ENCODE data around the gene CCDC63. TPM values are rescaled to one million over a fixed set of nuclear protein-coding genes. Genes with fewer than 3 reads are reported as not detected.

CCDC63 gene
- not detected in 2 replicates for total RNA-seq (2014; rRNA removed; shearing (Covaris generic))

DNA sequence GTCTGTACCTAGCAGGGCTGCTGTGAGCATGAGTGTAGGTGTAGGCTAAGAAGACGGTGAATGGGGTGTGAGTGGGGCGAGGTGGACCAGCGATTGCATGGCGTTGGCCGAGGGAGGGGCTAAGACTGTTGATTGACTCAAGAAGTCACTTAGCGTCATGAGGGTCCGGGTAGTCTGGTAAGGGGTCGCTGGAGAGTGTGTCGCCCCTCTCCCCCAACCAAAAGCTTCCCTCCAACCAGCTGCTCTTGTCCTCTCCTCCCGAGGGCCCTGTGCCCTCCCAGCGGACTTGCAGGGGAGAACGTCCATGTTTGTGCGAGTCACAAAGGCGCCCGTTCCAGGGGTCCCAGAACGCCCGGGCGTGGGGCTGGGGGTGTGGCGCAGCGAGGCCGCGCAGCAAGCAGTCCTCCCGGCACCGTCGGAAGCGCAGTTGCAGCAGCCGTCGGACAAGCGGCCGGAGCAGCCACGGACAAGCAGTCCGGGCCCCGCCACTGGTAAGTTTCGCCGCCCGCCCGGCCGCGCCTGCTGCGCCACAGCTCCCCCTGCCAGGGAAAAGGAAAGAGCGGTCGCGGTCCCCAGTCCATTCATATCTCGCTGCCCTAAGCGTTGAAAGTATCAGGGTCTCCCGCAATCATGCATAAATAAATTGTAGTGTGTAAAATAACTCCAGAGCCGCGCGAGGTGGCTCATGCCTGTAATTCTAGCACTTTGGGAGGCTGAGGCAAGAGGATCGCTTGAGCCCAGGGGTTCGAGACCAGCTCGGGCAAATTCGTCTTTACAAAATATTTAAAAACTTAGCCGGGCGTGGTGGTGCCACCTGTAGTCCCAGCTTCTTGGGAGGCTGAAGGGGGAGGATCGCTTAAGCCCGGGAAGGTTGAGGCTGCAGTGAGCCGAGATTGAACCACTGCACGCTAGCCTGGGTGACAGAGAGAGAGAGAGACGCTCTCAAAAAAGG, at the start of gene CCDC63:
TSS of gene CCDC63 (plus strand) at position 373 of the 952 bp plus-strand sequence. CDS start 5,968 bp downstream, outside the sequence.
- DNase-seq (ENCODE audit: low read depth), result peak; percentile 42

DNA sequence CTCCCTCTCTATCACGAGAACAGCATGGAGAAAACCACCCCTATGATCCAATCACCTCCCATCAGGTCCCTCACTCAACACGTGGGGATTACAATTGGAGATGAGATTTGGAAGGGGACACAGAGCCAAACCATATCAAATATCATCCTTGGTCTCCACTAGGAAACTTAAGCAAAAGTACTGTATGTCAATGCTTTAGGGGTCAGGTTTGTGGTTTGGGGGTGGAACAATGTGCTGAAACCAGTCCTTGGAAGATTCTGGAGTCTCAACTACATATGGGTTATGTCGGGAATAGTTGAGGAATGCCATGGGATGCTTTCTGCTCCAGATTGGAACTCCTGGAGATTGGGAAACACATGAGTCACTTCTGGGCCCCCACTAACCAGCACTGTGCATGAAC, 48.3 kb upstream of the CCDC63 start:
- peak; percentile 52 for DNase-seq (ENCODE audit: low read depth)

DNA sequence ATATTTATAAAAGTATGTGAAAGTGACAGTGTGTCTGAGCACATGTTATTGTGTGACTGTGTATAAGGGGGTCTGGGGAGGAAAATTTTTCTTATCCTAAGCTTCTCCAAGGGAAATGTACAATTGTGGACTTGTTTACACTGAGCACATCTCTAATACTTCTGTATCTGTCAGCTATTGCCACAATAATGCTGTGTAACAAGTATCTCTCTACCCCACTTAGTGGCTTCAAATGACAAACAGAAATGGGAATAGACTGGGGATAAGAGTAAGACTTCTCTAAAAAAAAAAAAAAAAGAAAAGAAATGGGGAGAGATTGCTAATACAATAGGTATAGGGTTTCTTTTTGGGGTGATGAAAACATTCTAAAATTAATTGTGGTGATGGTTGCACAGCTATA, 44.3 kb upstream of the CCDC63 start:
- DNase-seq (ENCODE audit: low read depth), result no peak

DNA sequence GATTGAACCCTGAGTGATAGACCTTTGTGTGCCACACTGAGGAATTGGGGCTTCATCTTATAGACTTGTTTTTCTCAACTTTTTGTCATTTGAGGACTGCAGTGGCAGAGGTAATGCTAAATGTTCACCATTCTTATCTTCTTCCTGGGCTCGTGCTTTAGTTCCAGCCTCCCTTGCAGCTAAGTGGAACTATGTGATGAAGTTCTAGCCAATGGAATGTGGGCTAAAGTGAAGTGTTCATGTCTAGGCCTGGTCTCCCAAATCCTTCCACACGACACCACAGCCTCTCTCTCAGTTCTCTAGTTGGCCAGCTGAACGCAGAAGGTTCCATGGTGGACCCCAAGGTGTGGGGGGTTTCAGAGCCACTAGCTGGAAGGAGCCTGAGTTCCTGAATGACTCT, 42.4 kb upstream of the CCDC63 start:
- no peak for DNase-seq (ENCODE audit: low read depth)

DNA sequence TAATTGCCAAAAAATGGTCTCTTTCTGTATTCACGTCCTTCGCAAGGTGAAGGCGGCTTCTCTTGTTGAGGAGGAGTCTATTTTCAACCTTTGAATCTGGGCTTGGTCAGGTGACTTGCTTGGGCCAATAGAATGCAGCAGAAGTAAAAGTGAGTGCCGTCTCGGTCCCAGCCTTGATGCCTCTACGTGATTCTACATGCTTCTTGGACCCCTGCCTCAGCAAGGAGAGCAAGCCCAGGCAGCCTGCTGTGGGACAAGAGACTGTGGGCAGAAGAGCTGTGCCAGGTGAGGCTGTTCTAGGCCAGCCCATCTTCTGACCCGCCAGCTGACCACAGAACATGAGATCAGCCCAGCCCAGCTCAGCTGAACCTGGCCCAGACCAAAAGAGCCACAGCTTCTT, 39.1 kb upstream of the CCDC63 start:
- no peak for DNase-seq (ENCODE audit: low read depth)

DNA sequence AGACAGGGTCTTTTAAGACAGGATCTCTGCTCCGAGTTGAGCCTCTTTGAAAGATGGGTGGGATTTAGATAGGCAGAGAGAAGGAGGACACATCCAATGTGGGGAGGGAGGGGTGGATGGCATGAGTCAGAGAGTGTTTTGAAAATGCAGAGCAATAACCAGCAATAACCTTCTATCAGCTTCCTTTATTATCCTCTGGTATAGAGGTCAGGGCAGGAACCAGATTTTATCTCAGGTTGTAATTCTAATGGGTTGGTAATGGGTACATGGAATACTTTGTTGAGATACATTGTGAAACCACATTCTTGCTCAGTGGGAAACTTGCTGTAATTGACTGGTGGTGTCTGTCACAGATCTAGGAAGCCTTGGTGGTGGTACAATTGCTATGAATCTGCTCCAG, 37.6 kb upstream of the CCDC63 start:
- peak; percentile 15 for DNase-seq (ENCODE audit: low read depth)

DNA sequence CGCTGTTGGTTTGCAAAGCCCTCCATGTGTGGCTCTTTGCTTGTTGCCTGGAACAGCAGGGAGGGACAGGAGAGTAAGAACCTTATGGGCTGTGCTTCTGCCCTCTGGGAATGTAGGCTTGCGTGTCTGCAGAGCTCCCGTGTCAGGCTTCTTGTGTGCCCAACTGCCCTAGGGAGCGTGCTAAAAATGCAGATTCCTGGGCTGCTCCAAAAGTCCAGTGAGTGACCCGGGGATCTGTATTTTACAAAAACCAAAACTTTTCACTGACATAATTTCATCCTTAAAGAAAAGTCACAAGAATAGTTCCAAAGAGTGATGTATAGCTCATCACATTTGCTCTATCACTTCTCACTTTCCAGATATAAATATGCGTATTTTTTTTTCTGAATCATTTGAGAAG, 34.8 kb upstream of the CCDC63 start:
- DNase-seq (ENCODE audit: low read depth), result peak; percentile 39

DNA sequence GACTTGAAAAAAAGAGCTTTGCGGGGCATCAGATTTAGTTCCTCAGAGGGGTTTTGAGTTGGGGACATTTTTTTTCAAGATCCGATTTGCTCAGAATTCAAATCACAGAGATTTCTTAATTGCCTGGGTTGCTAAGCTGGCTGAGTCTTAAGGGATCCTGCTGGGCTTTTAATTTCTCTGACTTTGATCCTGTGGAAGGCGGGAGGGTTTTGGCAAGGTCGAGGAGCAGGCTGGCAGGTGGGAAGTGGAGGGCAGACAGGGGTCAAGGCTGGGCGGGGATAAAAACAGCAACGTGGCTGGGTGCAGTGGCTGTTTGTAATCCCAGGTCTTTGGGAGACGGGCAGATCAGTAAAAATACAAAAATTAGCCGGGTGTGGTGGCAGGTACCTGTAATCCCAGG, 33.5 kb upstream of the CCDC63 start:
- no peak for DNase-seq (ENCODE audit: low read depth)

DNA sequence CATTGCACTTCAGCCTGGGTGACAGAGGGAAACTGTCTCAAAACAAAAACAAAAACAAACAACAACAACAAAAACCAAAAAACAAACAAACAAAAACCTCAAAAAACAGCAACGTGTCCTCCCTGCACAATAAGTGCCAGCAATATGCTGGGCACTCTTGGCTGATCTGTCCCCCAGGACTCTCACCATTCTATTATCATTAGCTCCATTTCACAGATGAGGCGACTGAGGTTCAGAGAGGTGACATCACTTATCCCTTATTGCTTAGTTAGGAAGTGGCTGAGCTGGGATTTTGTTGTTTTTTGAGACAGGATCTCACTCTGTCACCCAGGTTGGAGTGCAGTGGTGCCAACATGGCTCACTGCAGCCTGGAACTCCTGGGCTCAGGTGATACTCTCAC, 33.0 kb upstream of the CCDC63 start:
- DNase-seq (ENCODE audit: low read depth), result no peak

DNA sequence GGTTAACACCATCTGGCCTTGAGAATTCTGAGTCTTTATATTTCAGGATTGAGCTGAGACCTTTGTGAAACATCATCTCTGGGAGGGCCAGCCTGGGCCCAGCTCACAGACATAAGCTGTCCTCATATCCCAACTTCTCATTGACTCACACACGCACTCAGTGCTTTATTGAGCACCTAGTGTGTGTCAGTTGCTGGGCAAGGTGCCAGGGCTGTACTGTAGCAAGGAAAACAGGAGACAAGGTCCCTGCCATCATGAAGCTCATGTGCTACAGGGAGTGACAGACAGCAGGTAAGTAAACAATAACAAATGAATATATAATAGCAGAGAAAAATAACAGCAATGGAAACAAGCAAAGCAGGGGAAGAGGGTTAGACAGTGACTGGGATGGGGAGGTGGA, 30.5 kb upstream of the CCDC63 start:
- no peak for DNase-seq (ENCODE audit: low read depth)

DNA sequence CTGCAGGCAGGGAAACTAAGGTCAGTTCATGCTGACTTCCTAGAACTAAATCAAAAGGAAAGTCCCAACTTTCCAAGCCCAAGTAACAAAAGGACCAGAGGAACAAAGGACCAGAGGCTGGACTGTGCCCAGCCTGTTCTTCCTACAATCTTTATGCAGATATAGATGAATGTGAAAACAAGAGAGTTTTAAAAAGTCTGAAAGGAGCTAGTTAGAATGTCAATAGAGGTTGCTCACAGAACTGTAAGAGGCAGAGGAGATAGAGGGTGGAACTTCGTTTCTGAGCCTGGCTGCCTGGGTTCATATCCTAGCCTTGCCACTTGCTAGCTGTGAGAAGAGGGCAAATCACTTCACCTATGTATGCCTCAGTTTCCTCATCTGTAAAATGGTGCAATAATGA, 30.0 kb upstream of the CCDC63 start:
- no peak for DNase-seq (ENCODE audit: low read depth)

DNA sequence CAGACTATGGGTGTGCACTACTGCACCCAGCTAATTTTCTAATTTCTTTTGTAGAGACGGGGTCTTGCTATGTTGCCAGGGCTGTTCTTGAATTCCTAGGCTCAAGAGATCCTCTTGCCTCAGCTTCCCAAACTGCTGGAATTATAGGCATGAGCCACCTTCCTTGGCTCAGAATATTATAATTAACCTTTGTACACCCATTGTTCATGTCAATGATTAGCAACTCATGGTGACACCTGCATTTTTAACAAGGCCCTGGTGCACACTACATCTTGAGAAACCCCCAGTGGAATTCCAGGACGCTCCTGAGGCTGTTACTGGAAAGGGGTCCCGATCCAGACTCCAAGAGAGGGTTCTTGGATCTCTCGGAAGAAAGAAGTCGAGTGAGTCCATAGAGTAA, 28.3 kb upstream of the CCDC63 start:
- no peak for DNase-seq (ENCODE audit: low read depth)

DNA sequence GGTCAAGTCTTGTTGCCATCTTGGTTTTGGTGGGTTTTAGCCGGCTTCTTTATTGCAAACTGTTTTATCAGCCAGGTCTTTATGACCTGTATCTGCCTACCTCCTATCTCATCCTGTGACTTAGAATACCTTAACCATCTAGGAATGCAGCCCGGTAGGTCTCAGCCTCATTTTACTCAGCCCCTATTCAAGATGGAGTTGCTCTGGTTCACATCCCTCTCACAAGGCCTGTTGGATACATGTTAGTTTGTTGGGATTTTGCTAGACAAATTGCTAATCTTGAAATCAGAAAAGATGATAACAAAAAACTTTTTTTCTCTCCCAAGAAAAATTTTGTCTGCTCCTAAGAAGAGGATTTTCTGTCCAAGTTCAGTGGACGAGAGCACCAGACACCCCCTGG, 27.6 kb upstream of the CCDC63 start:
- DNase-seq (ENCODE audit: low read depth), result no peak

DNA sequence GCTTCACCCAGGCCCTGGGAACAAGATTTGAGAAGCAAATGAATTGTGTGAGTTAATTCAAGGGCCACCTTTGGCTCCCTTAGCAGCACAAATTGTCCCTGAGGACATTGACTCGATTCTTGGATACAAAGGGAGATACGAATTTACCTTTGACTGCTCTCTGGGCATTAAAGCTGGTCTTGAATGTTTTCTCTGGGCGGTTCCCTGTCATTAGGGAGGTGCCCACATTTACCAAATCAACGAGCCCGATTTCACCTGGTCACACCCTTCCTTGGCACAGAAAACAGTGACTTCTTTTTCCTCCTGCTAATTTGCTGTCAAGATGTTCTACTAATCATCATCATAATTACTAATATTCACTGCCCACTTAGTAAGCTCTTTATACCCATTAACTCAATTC, 27.1 kb upstream of the CCDC63 start:
- no peak for DNase-seq (ENCODE audit: low read depth)

DNA sequence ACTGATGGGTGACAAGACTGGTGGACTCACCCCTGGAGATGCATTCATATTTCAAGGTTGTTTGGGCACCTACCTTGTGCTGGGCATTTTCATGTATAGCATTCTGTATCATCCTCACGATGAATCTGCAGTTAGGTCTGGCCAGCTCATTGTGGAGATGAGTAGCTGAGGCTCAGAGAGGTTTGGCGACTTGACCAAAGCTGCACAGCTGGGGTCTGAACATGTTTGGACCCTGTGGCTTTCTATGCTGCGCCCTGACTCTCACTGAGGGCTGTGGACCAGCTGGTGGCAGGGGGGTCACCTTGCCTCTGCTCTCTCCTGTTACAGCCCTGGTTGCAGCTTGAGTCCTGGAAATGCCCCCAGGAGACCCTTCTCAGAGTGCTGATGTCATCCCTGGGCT, 24.9 kb upstream of the CCDC63 start:
- DNase-seq (ENCODE audit: low read depth), result no peak

DNA sequence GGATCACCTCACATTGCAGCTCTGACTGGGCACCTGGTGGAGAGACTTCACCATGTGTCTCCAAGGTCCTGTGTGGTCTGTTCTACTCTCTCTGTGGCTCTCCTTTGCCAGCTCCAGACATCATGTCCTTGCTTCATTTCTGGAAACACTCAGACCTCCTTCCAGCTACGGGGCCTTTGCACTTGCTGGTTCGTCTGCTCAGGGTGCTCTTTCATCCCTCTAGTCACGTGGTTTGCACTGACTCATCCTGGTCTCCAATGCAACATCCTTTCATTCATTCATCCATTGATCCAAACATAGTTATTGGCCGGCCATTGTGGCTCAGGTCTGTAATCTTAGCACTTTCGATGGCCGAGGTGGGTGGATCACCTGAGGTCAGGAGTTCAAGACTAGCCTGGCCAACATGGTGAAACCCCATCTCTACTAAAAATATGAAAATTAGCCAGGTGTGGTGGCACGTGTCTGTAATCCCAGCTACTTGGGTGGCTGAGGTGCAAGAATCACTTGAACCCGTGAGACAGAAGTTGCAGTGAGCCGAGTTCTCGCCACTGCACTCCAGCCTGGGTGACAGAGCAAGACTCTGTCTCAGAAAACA, 23.9 kb upstream of the CCDC63 start:
- no peak for DNase-seq (ENCODE audit: low read depth)

DNA sequence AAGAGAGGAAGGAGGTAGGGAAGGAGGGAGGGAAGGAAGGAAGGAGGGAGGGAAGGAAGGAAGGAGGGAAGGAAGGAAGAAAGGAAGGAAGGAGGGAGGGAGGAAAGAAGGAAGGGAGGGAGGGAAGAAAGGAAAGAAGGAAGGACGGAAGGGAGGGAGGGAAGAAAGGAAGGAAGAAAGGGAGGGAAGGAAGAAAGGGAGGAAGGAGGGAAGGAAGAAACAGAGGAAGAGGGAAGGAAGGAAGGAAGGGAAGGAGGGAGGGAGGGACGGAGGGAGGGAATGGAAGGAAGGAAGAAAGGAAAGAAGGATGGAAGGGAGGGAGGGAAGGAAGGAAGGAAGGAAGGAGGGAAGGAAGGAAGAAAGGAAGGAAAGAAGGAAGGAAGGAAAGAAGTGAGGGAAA, 22.4 kb upstream of the CCDC63 start:
- no peak for DNase-seq (ENCODE audit: low read depth)

DNA sequence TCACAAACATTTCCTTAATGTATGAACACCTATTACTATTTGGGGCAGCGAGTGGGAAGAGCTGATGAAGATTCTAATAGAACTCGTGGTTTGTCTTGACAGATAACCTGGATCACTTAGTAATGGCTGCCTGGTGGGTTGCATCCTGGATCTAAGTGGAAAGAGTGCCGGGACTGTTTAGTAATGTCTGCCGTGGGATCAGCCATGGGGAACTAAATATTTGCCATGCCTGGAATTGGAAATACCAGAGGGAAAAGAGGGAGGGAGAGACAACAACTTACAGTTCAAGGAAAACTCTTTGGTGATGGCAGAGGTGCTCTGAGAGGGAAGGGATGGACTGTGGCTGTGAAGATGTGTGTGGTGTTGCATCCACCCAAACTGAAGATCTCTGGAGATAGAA, 21.3 kb upstream of the CCDC63 start:
- no peak for DNase-seq (ENCODE audit: low read depth)

DNA sequence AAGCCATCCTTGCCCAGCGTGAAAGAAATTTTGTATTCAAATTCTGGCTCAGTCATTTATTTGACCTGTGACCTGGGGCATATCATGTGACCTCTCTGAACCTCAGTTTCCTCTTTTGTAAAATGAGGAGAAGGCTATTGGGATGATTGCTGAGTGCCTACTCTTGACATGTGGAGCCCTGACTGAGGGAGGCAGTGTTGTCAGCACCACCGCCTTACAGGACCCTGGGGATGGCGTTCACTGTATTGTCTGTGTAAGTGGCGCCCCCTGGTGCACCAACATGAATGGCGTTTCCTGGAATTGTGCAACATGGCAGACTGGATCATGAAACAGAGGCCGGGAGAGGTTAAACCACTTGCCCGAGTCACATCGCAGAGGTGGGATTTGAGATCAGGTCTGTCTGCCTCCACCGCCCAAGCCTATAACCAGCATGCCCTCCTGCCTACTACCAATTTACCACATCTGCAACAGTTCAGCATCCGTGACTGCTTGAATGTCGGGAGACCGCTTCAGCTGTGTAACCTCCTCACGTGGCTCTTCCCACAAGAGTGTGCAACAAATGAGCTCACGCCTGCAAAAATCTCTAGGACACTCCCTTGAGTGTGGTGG, 20.1 kb upstream of the CCDC63 start:
- peak; percentile 77 for DNase-seq (ENCODE audit: low read depth)

DNA sequence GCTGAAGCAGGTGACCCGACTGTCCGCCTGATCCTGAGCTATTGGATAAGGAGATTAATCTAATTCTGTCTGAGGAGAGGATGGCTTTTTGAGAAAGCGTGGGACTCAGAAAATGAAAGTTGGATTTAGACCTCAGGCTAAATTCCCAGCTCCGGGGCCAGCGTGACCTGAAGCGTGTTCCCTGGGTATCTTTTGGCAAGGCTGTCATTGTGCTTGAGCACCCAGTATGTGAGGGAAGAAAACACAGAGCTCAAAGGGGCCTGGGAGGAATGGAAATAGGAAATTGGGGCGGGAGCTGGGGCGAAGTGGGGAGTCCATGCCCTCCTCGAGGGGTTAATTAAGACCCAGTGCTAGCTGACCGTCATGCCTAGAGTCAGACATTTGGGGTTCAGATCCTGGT, 17.5 kb upstream of the CCDC63 start:
- peak; percentile 21 for DNase-seq (ENCODE audit: low read depth)

DNA sequence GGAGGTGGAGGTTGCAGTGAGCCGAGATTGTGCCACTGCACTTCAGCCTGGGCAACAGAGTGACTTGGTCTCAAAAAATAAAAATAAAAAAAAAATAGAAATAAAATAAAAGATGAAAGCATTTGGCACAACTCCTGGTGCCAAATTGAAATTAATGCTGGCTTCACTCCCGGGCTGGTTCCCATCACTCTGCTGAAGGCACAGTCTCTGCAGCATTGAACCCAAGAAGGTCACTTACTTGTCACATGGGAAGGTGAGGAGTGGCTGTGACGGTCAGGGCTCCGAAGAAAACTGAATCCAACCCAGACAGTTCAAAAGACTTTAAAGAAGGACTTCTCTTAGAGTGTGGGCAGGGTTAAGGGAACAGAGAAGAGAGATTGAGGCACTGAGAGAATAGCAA, 10.5 kb upstream of the CCDC63 start:
- DNase-seq (ENCODE audit: low read depth), result no peak

DNA sequence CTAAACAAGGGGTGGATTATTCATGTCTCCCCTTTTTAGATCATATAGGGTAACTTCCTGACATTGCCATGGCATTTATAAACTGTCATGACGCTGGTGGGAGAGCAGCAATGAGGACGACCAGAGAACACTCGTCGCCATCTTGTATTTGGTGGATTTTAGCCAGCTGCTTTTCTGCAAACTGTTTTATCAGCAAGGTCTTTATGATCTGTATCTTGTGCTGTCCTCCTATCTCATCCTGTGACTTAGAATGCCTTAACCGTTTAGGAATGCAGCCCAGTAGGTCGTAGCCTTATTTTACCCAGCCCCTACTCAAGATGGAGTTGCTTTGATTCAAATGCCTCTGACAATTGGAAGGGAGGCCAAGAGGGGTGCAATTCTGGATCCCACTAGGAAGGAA, 5.8 kb upstream of the CCDC63 start:
- no peak for DNase-seq (ENCODE audit: low read depth)

DNA sequence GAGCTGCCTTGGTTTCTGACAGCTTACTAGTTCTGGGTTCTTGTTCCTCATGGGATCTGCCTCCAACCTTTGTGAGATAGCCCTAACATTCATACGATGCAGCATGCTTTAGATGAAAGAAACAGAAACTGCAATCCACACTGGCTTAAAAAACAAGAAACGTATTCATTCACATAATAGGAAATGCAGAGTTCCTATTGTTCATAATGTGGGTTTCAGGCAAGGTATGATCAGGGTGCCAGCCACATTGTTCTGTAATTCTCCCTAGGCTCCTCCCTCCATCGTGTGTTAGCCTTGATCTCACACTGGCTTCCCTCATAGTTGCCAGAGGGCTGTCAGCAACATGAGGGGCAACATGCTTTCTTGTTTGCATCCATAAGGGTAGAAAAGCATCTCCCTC, 2.7 kb upstream of the CCDC63 start:
- DNase-seq (ENCODE audit: low read depth), result no peak
